Subcutaneous abdominal adipose tissue (tissue), 5 donors: Measurements from ENCODE around the gene CUEDC2.

ENCODE experiments used
- H3K27ac ChIP-seq: one replicate; pipeline ENCODE4 v1.7.0; 2013; ENCODE audit warnings: low read depth, mild to moderate bottlenecking, inconsistent platforms, low read length, moderate library complexity
- H3K27me3 ChIP-seq, 5 donors: one replicate each; pipeline ENCODE4 v1.7.0; 2013; ENCODE audit warnings: low read length in 5 of 5, inconsistent platforms in 1 of 5; ENCODE audit not compliant: control insufficient read depth in 5 of 5, insufficient read depth in 4 of 5
- H3K36me3 ChIP-seq, 5 donors: one replicate each; pipeline ENCODE4 v1.7.0; 2013; ENCODE audit warnings: low read length in 5 of 5; ENCODE audit not compliant: control insufficient read depth in 5 of 5, insufficient read depth in 5 of 5
- H3K4me1 ChIP-seq, 5 donors: one replicate each; pipeline ENCODE4 v1.7.0; 2013; ENCODE audit warnings: low read length in 5 of 5, mild to moderate bottlenecking in 3 of 5, moderate library complexity in 1 of 5; ENCODE audit not compliant: control insufficient read depth in 5 of 5, insufficient read depth in 5 of 5
- H3K4me3 ChIP-seq, 5 donors: one replicate each; pipeline ENCODE4 v1.7.0; 2013; ENCODE audit warnings: low read length in 5 of 5, low read depth in 1 of 5
- H3K9ac ChIP-seq, 5 donors: one replicate each; pipeline ENCODE4 v1.7.0; 2013; ENCODE audit warnings: low read length in 5 of 5, mild to moderate bottlenecking in 4 of 5, moderate library complexity in 3 of 5
- H3K9me3 ChIP-seq, 5 donors: one replicate each; pipeline ENCODE4 v1.7.0; 2013; ENCODE audit warnings: low read length in 5 of 5; ENCODE audit not compliant: control insufficient read depth in 5 of 5
- donor health status: healthy.
- donor health status: healthy.
- donor health status: healthy.
- donor health status: healthy.
- donor health status: healthy.

CUEDC2 gene

GRCh38 chr10:102392306-102392705 is 40.1 kb downstream of the CUEDC2 start:
- Histone ChIP-seq H3K27ac (no peak overlapping the region), H3K4me3 (no peak overlapping the region), H3K9me3 (no peaks in the 10 kb centered on the region), H3K27me3 (no peaks in the 10 kb centered on the region), H3K4me1 (peaks cover 0 to 29% (median 25%) of the 10 kb centered on the region in 5 donors), H3K9ac (no peak overlapping the region), H3K36me3 (peaks cover 0 to 6% (median 6%) of the 10 kb centered on the region in 5 donors)

- Histone ChIP-seq H3K36me3 (no peaks in the 10 kb centered on the region), H3K4me3 (no peak overlapping the region), H3K27ac (no peak overlapping the region), H3K27me3 (no peaks in the 10 kb centered on the region), H3K4me1 (peaks cover 5 to 24% (median 21%) of the 10 kb centered on the region in 5 donors), H3K9me3 (no peaks in the 10 kb centered on the region), H3K9ac (no peak overlapping the region)
Measured at GRCh38 chr10:102389894-102390293, 42.5 kb downstream of the CUEDC2 start.

- peaks cover 5 to 16% (median 13%) of the 10 kb centered on the region in 5 donors for H3K4me1 ChIP-seq
- peaks cover 0 to 33% (median 31%) of the 10 kb centered on the region in 5 donors for H3K36me3 ChIP-seq
- H3K27me3 ChIP-seq, result no peaks in the 10 kb centered on the region
- H3K4me3 ChIP-seq, result no peak overlapping the region
- H3K9ac ChIP-seq, result peak overlapping the region in 1 of 5 donors; percentile 17
- peak overlapping the region; percentile 65 for H3K27ac ChIP-seq
- H3K9me3 ChIP-seq, result no peaks in the 10 kb centered on the region
Measured at GRCh38 chr10:102384606-102385429, 47.6 kb downstream of the CUEDC2 start.

GRCh38 chr10:102384053-102384452 is 48.3 kb downstream of the CUEDC2 start:
- Histone ChIP-seq H3K9me3 (no peaks in the 10 kb centered on the region), H3K4me1 (peaks cover 5 to 16% (median 13%) of the 10 kb centered on the region in 5 donors), H3K27me3 (no peaks in the 10 kb centered on the region), H3K36me3 (peaks cover 0 to 40% (median 39%) of the 10 kb centered on the region in 5 donors), H3K4me3 (no peak overlapping the region), H3K9ac (no peak overlapping the region), H3K27ac (peak overlapping the region; percentile 3)

GRCh38 chr10:102382871-102383270 is 49.5 kb downstream of the CUEDC2 start:
- peaks cover 5 to 16% (median 13%) of the 10 kb centered on the region in 5 donors for H3K4me1 ChIP-seq
- H3K27ac ChIP-seq, result no peak overlapping the region
- no peak overlapping the region for H3K4me3 ChIP-seq
- H3K9me3 ChIP-seq, result no peaks in the 10 kb centered on the region
- no peak overlapping the region for H3K9ac ChIP-seq
- no peaks in the 10 kb centered on the region for H3K27me3 ChIP-seq
- H3K36me3 ChIP-seq, result peaks cover 0 to 50% (median 48%) of the 10 kb centered on the region in 5 donors

- peaks cover 0 to 55% (median 49%) of the 10 kb centered on the region in 5 donors for H3K36me3 ChIP-seq
- no peak overlapping the region for H3K27ac ChIP-seq
- no peaks in the 10 kb centered on the region for H3K27me3 ChIP-seq
- no peaks in the 10 kb centered on the region for H3K9me3 ChIP-seq
- no peak overlapping the region for H3K9ac ChIP-seq
- H3K4me3 ChIP-seq, result no peak overlapping the region
- peaks cover 5 to 16% (median 13%) of the 10 kb centered on the region in 5 donors for H3K4me1 ChIP-seq
Measured at GRCh38 chr10:102381983-102382382, 50.4 kb downstream of the CUEDC2 start.

- H3K27me3 ChIP-seq, result no peaks in the 10 kb centered on the region
- H3K9me3 ChIP-seq, result no peaks in the 10 kb centered on the region
- no peak overlapping the region for H3K9ac ChIP-seq
- H3K4me1 ChIP-seq, result no peaks in the 10 kb centered on the region
- H3K36me3 ChIP-seq, result peaks cover 0 to 81% (median 70%) of the 10 kb centered on the region in 5 donors
- H3K4me3 ChIP-seq, result no peak overlapping the region
- H3K27ac ChIP-seq, result no peak overlapping the region
Measured at GRCh38 chr10:102379383-102379782, 53.0 kb downstream of the CUEDC2 start.

GRCh38 chr10:102376901-102377300 is 55.5 kb downstream of the CUEDC2 start:
- Histone ChIP-seq H3K36me3 (peaks cover 3 to 94% (median 72%) of the 10 kb centered on the region in 5 donors), H3K27ac (no peak overlapping the region), H3K4me3 (no peak overlapping the region), H3K27me3 (no peaks in the 10 kb centered on the region), H3K9me3 (no peaks in the 10 kb centered on the region), H3K9ac (no peak overlapping the region), H3K4me1 (no peaks in the 10 kb centered on the region)

GRCh38 chr10:102375867-102376266 is 56.5 kb downstream of the CUEDC2 start:
- Histone ChIP-seq H3K9ac (no peak overlapping the region), H3K27ac (no peak overlapping the region), H3K36me3 (peaks cover 8 to 94% (median 73%) of the 10 kb centered on the region in 5 donors), H3K9me3 (peaks cover 0 to 4% (median 0%) of the 10 kb centered on the region in 5 donors), H3K4me3 (no peak overlapping the region), H3K27me3 (no peaks in the 10 kb centered on the region), H3K4me1 (no peaks in the 10 kb centered on the region)

GRCh38 chr10:102375250-102375649 is 57.1 kb downstream of the CUEDC2 start:
- H3K9ac ChIP-seq, result no peak overlapping the region
- H3K27ac ChIP-seq, result no peak overlapping the region
- H3K4me3 ChIP-seq, result no peak overlapping the region
- H3K36me3 ChIP-seq, result peaks cover 8 to 94% (median 73%) of the 10 kb centered on the region in 5 donors
- no peaks in the 10 kb centered on the region for H3K27me3 ChIP-seq
- H3K9me3 ChIP-seq, result peaks cover 0 to 5% (median 0%) of the 10 kb centered on the region in 5 donors
- no peaks in the 10 kb centered on the region for H3K4me1 ChIP-seq
